CD14-positive monocyte (primary cell): ENCODE measurements around the gene KIF2A. TPM values are rescaled to one million over a fixed set of nuclear protein-coding genes. Genes with fewer than 3 reads are reported as not detected.

Experiments
- DNase-seq, 3 donors: peaks; one replicate each; pipeline ENCODE4 v3.0.0-alpha.2; 2011 to 2022
- H2AFZ ChIP-seq: 2 replicates; pipeline ENCODE4 v1.6.0; 2012; ENCODE audit warnings: mild to moderate bottlenecking, low read depth, low read length, inconsistent platforms; ENCODE audit not compliant: insufficient read depth, poor library complexity, severe bottlenecking
- H3K27ac ChIP-seq, 2 donors: 1 replicate in 1 of 2; 2 replicates in 1 of 2; pipeline ENCODE4 v1.5.1; 2012 to 2013; ENCODE audit warnings: low read length in 2 of 2, control low read depth in 1 of 2, inconsistent platforms in 1 of 2, low read depth in 1 of 2, mild to moderate bottlenecking in 1 of 2
- H3K27me3 ChIP-seq, 2 donors: one replicate each; pipeline versions ENCODE4 v1.6.0 to v1.6.1; 2011 to 2013; ENCODE audit warnings: low read length in 2 of 2; ENCODE audit not compliant: control insufficient read depth in 2 of 2, insufficient read depth in 2 of 2
- H3K36me3 ChIP-seq, 2 donors: replicated peaks in 1 of 2; 1 replicate in 1 of 2; 2 replicates in 1 of 2; pipeline versions ENCODE4 v1.5.1 to v1.6.1; 2012 to 2013; ENCODE audit warnings: low read length in 2 of 2, control low read depth in 1 of 2, inconsistent platforms in 1 of 2, mild to moderate bottlenecking in 1 of 2; ENCODE audit not compliant: insufficient read depth in 2 of 2, control insufficient read depth in 1 of 2
- H3K4me1 ChIP-seq, 2 donors: 1 replicate in 1 of 2; 2 replicates in 1 of 2; pipeline versions ENCODE4 v1.5.1 to v1.6.1; 2012 to 2013; ENCODE audit warnings: low read length in 2 of 2, control low read depth in 1 of 2, inconsistent platforms in 1 of 2, mild to moderate bottlenecking in 1 of 2, moderate library complexity in 1 of 2; ENCODE audit not compliant: insufficient read depth in 2 of 2, control insufficient read depth in 1 of 2
- H3K4me2 ChIP-seq: replicated peaks from 2 replicates; pipeline ENCODE3; 2012; ENCODE audit warnings: low read length, moderate library complexity, mild to moderate bottlenecking; ENCODE audit not compliant: poor library complexity, severe bottlenecking; ENCODE audit errors: extremely low read depth
- H3K4me3 ChIP-seq, 3 experiments: fragments of 200-600 bp in 1 of 3; sonication (generic) in 1 of 3; replicated peaks in 1 of 3; 1 replicate in 2 of 3; 2 replicates in 1 of 3; pipeline ENCODE4 v1.5.1; 2011 to 2013; ENCODE audit warnings: low read length in 3 of 3, mild to moderate bottlenecking in 3 of 3, control low read depth in 2 of 3, low read depth in 2 of 3, inconsistent platforms in 1 of 3, moderate library complexity in 1 of 3
- H3K79me2 ChIP-seq: 2 replicates; pipeline ENCODE4 v1.6.0; 2012; ENCODE audit warnings: mild to moderate bottlenecking, control low read depth, inconsistent platforms, low read length, moderate library complexity; ENCODE audit not compliant: insufficient read depth
- H3K9ac ChIP-seq: 2 replicates; pipeline ENCODE4 v1.6.0; 2017; ENCODE audit warnings: low read length, mild to moderate bottlenecking; ENCODE audit not compliant: insufficient read depth, poor library complexity, severe bottlenecking
- H3K9me3 ChIP-seq, 2 donors: replicated peaks in 1 of 2; 1 replicate in 1 of 2; 2 replicates in 1 of 2; pipeline versions ENCODE4 v1.5.1 to v1.6.1; 2012 to 2013; ENCODE audit warnings: low read length in 2 of 2, control low read depth in 1 of 2; ENCODE audit not compliant: control insufficient read depth in 1 of 2, insufficient read depth in 1 of 2
- H4K20me1 ChIP-seq: 2 replicates; pipeline ENCODE4 v1.6.0; 2012; ENCODE audit warnings: mild to moderate bottlenecking, low read length, control low read depth, moderate library complexity; ENCODE audit not compliant: insufficient read depth
- H3K27ac Mint-ChIP-seq, 7 donors: one replicate each; pipeline ENCODE4 v1.8.0; 2020; ENCODE audit warnings: mild to moderate bottlenecking in 7 of 7, mixed read lengths in 7 of 7, moderate library complexity in 6 of 7, inconsistent platforms in 2 of 7
- H3K27me3 Mint-ChIP-seq, 3 donors: one replicate each; pipeline ENCODE4 v1.8.0; 2021 to 2022; ENCODE audit warnings: low read depth in 3 of 3, mild to moderate bottlenecking in 3 of 3, mixed read lengths in 3 of 3, moderate library complexity in 3 of 3, inconsistent platforms in 1 of 3
- H3K36me3 Mint-ChIP-seq, 2 donors: one replicate each; pipeline ENCODE4 v1.8.0; 2020; ENCODE audit warnings: mixed read lengths in 2 of 2, inconsistent platforms in 1 of 2, mild to moderate bottlenecking in 1 of 2
- H3K4me1 Mint-ChIP-seq: one replicate; pipeline ENCODE4 v1.8.0; 2020; ENCODE audit warnings: mild to moderate bottlenecking, mixed read lengths
- H3K4me3 Mint-ChIP-seq, 2 donors: one replicate each; pipeline ENCODE4 v1.8.0; 2020; ENCODE audit warnings: mild to moderate bottlenecking in 2 of 2, mixed read lengths in 2 of 2, moderate library complexity in 1 of 2
- H3K9me3 Mint-ChIP-seq, 7 donors: one replicate each; pipeline ENCODE4 v1.8.0; 2020 to 2022; ENCODE audit warnings: mixed read lengths in 7 of 7, mild to moderate bottlenecking in 6 of 7, moderate library complexity in 6 of 7, inconsistent platforms in 2 of 7
- WGBS: methylation state at CpG from one replicate; pipeline ENCODE4 v1.1.5; 2013; ENCODE audit warnings: missing lambda C conversion rate; ENCODE audit not compliant: insufficient coverage; 5-methylcytosine and 5-hydroxymethylcytosine counted together
- intact Hi-C, 2 donors: fragments of 100-400 bp; cut with micrococcal nuclease; formaldehyde crosslinking; loops; one replicate each; pipeline versions ENCODE4 v1.15.0 to v1.15.1; 2023
- polyA plus RNA-seq, 3 donors: library from polyadenylated mRNA; depleted of rRNA in 1 of 3; unstranded in 2 of 3; stranded (reverse) in 1 of 3; fragments of 300-500 nt in 2 of 3; fragments of >200 nt in 1 of 3; fragmentation: Illumina TruSeq in 2 of 3; gene quantifications; 1 replicate in 2 of 3; 2 replicates in 1 of 3; pipeline ENCODE4 v1.2.3, GENCODE V29; 2012 to 2021
- TF ChIP-seq, protein P1 (sequence below): fragments of 200-600 bp; IDR thresholded peaks from one replicate; pipeline ENCODE4 v1.8.0; 2022; ENCODE audit warnings: antibody characterized with exemption, mild to moderate bottlenecking

The KIF2A gene
- polyA plus RNA-seq, 3 donors, result 9.7 to 24.6 (median 21.7) TPM

DNA sequence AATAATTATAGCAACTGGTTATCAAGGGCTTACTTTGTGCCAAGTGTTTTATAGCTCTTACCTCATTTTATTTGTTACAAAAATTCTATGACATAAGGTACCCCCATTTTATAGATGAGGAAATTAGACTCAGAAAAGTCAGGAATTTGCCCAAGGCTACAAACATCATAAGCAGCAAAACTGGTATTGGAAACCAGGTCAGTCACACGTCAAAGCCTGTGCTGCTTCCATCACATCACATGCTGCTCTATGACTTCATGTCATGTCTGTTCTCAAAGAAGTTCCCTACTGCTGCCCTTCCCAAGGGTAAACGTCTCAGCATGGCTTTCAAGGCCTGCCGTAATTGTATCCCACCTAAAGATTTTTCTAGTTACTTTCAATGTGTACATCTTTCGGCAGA lies 6.9 kb upstream of the KIF2A start:
- TF ChIP-seq, protein P1, sequence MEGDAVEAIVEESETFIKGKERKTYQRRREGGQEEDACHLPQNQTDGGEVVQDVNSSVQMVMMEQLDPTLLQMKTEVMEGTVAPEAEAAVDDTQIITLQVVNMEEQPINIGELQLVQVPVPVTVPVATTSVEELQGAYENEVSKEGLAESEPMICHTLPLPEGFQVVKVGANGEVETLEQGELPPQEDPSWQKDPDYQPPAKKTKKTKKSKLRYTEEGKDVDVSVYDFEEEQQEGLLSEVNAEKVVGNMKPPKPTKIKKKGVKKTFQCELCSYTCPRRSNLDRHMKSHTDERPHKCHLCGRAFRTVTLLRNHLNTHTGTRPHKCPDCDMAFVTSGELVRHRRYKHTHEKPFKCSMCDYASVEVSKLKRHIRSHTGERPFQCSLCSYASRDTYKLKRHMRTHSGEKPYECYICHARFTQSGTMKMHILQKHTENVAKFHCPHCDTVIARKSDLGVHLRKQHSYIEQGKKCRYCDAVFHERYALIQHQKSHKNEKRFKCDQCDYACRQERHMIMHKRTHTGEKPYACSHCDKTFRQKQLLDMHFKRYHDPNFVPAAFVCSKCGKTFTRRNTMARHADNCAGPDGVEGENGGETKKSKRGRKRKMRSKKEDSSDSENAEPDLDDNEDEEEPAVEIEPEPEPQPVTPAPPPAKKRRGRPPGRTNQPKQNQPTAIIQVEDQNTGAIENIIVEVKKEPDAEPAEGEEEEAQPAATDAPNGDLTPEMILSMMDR, result no peak
- no peaks in the 10 kb centered on the region for H3K36me3 ChIP-seq
- no peak overlapping the region for H3K27ac Mint-ChIP-seq
- no peaks in the 10 kb centered on the region for H3K36me3 Mint-ChIP-seq
- H3K79me2 ChIP-seq, result no peaks in the 10 kb centered on the region
- H3K4me2 ChIP-seq, result no peak overlapping the region
- no peak overlapping the region for H2AFZ ChIP-seq
- H3K4me3 Mint-ChIP-seq, result no peak overlapping the region
- H3K27me3 Mint-ChIP-seq, result peaks cover 2 to 4% (median 4%) of the 10 kb centered on the region in 3 donors
- no peak overlapping the region for H3K9ac ChIP-seq
- no peaks in the 10 kb centered on the region for H3K4me1 Mint-ChIP-seq
- H3K27me3 ChIP-seq, result no peaks in the 10 kb centered on the region
- no peaks in the 10 kb centered on the region for H4K20me1 ChIP-seq
- WGBS, result 90% methylated on average over 2 of the region's 4 CpGs
- no peaks in the 10 kb centered on the region for H3K4me1 ChIP-seq
- H3K27ac ChIP-seq, result no peak overlapping the region
- H3K9me3 ChIP-seq, result no peaks in the 10 kb centered on the region
- peaks cover 0 to 4% (median 0%) of the 10 kb centered on the region in 7 donors for H3K9me3 Mint-ChIP-seq
- intact Hi-C loops, result no loop called here
- no peak for DNase-seq
- no peak overlapping the region for H3K4me3 ChIP-seq

- H3K9me3 ChIP-seq, result no peaks in the 10 kb centered on the region
- Mint-ChIP-seq H3K27me3 (peaks cover 2 to 4% (median 4%) of the 10 kb centered on the region in 3 donors), H3K36me3 (no peaks in the 10 kb centered on the region), H3K27ac (no peak overlapping the region), H3K9me3 (peaks cover 0 to 4% (median 0%) of the 10 kb centered on the region in 7 donors), H3K4me1 (no peaks in the 10 kb centered on the region), H3K4me3 (no peak overlapping the region)
- TF ChIP-seq, protein P1, result no peak
- no peak overlapping the region for H3K27ac ChIP-seq
- H3K4me3 ChIP-seq, result no peak overlapping the region
- no peak overlapping the region for H2AFZ ChIP-seq
- H3K79me2 ChIP-seq, result no peaks in the 10 kb centered on the region
- no peaks in the 10 kb centered on the region for H4K20me1 ChIP-seq
- H3K9ac ChIP-seq, result no peak overlapping the region
- no peak overlapping the region for H3K4me2 ChIP-seq
- no peaks in the 10 kb centered on the region for H3K36me3 ChIP-seq
- H3K4me1 ChIP-seq, result no peaks in the 10 kb centered on the region
- WGBS, result no CpG with 5 or more reads among the region's 1 CpG
- DNase-seq, result no peak
- intact Hi-C loops, result no loop called here
- no peaks in the 10 kb centered on the region for H3K27me3 ChIP-seq
Measured at GRCh38 chr5:62299600-62299999, 6.4 kb upstream of the KIF2A start.
